ENCODE measurements around the gene CDK13. TPM values are rescaled to one million over a fixed set of nuclear protein-coding genes. Genes with fewer than 3 reads are reported as not detected.
"Not testable (repeated sequence)": the region's sequence is repeated elsewhere in the genome, so short reads cannot be mapped to it uniquely, and the experiment has no call there.

CDK13 gene
- total RNA-seq, 2 experiments from 2014 or later: 29.6 to 30.5 TPM

DNA sequence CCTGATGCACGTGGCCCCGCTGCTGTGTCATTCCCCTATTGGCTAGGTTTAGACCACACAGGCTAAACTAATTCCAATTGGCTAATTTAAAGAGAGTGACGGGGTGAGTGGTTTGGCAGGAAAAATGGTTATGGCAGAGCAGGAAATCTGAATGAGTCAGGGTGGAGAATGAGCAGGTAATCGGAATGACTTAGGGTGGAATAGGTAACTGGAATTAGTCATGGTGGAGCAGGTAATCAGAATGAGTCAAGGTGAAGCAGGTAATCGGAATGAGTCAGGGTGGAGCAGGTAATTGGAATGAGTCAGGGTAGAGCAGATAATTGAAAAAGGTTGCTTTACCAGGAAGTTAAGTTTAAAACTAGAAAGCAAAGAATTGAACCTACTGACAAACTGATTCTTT lies 191.9 kb downstream of the CDK13 start:
- H3K9me3 Mint-ChIP-seq; POLR2A ChIA-PET; intact Hi-C loops (cut with micrococcal nuclease); H3K4me3 Mint-ChIP-seq; H3K27ac Mint-ChIP-seq; H3K4me1 Mint-ChIP-seq (ENCODE audit: low read depth); DNase-seq; CTCF ChIA-PET; H3K36me3 Mint-ChIP-seq: not testable (repeated sequence)
- H3K27me3 Mint-ChIP-seq: peaks cover 10% of the 10 kb centered on the region

GRCh38 chr7:40145596-40146130 lies 195.6 kb downstream of the CDK13 start:
- peaks cover 17% of the 10 kb centered on the region for H3K27me3 Mint-ChIP-seq
- H3K27ac Mint-ChIP-seq; H3K36me3 Mint-ChIP-seq; H3K4me1 Mint-ChIP-seq (ENCODE audit: low read depth); H3K4me3 Mint-ChIP-seq; intact Hi-C loops (cut with micrococcal nuclease); H3K9me3 Mint-ChIP-seq; CTCF ChIA-PET; POLR2A ChIA-PET; DNase-seq: not testable (repeated sequence)

DNA sequence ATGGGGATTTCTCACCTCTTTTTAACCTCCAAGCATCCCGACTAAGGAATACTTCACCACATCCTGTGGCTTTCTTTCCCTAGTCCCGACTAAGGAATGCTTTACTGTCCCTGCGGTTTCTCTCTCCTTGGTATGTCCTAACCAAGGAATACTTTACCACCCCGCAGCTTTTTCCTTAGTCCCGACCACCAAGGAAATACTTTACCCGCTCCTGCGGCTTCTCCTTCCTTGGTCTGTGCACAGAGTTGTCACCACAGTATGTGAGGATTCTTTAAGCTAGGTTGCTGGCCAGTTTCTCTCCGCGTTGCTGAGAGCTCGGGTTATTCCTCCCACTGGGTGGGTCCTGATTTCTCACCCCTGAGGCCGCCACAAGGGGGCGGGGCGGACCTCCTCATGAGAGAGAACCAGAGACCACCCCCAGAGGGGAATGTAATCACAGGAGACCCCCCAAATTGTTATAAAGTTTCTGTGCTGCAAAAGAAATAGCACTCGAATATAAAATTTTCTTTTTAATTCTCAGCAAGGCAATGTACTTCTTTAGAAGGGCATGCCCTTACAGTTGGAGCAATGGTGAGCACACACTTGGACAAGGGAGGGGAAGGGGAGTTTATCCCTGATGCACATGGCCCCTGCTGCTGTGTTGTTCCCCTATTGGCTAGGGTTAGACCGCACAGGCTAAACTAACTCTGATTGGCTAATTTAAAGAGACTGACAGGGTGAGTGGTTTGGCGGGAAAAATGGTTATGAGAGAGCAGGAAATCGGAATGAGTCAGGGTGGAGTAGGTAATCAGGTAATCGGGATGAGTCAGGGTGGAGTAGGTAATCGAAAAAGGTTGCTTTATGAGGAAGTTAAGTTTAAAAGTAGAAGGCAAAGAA lies 197.6 kb downstream of the CDK13 start:
- intact Hi-C loops (cut with micrococcal nuclease): no loop called here
- H3K4me3 Mint-ChIP-seq: no peak overlapping the region
- no peak overlapping the region for H3K27ac Mint-ChIP-seq
- POLR2A ChIA-PET: no interaction called here
- no peaks in the 10 kb centered on the region for H3K9me3 Mint-ChIP-seq
- peaks cover 17% of the 10 kb centered on the region for H3K27me3 Mint-ChIP-seq
- H3K4me1 Mint-ChIP-seq (ENCODE audit: low read depth): no peaks in the 10 kb centered on the region
- DNase-seq: no peak
- CTCF ChIA-PET: no interaction called here
- no peaks in the 10 kb centered on the region for H3K36me3 Mint-ChIP-seq

- H3K36me3 Mint-ChIP-seq; DNase-seq; H3K4me3 Mint-ChIP-seq; CTCF ChIA-PET; H3K4me1 Mint-ChIP-seq (ENCODE audit: low read depth); POLR2A ChIA-PET; intact Hi-C loops (cut with micrococcal nuclease); H3K27ac Mint-ChIP-seq; H3K9me3 Mint-ChIP-seq: not testable (repeated sequence)
- H3K27me3 Mint-ChIP-seq: peaks cover 17% of the 10 kb centered on the region
Observed at GRCh38 chr7:40148247-40148580, 198.2 kb downstream of the CDK13 start.

DNA sequence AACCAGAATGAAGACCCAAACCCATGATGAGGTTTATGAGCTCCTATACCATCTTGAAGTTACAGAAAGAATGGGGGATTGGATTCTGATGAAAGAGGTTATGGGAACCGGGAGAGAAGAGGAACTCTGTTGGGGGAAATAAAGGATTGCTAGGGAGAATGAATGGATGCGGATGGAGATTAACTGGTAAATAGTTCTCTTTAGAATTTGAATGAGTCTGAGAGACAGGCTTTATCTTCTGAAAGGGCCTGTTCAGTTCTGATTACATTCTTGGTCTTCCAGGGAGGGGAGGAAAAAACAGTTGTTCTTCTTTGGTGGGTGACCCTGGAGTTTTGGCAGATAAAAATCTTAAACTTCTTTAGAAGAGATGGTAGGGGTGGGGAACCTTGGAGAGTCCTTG lies 198.6 kb downstream of the CDK13 start:
- ChIA-PET POLR2A (no interaction called here), CTCF (interaction anchor here (1.5 kb wide), 1 partner anchor 15 kb away, joined by 4 read pairs; the partner anchor contains the start of gene MPLKIP)
- intact Hi-C loops (cut with micrococcal nuclease): no loop called here
- DNase-seq: no peak
- Mint-ChIP-seq H3K9me3 (no peaks in the 10 kb centered on the region), H3K36me3 (no peaks in the 10 kb centered on the region), H3K4me1 (ENCODE audit: low read depth) (no peaks in the 10 kb centered on the region), H3K27ac (no peak overlapping the region), H3K4me3 (no peak overlapping the region), H3K27me3 (peaks cover 14% of the 10 kb centered on the region)

Other genes starting within 250 kb of the CDK13 start
- 10 to 100 TPM; 34.6 to 34.7 TPM for gene MPLKIP, start 184.4 kb downstream of the CDK13 start, total RNA-seq
- 1 to 10 TPM in 1 of 2 experiments, under 1 TPM in 1; 0.76 to 1.5 TPM for gene SUGCT, start 184.7 kb downstream of the CDK13 start, total RNA-seq

All from activated CD4-positive, alpha-beta memory T cell treated with anti-CD3 and anti-CD28 coated beads for 36 hours (primary cell).